GM12878 (cell line): Measurements from ENCODE around the gene IGFBP1. TPM values are rescaled to one million over a fixed set of nuclear protein-coding genes. Genes with fewer than 3 reads are reported as not detected.

ENCODE experiments used
- ATAC-seq: fragments of 200-7000 bp; cut with Tn5 transposase; 3 replicates; pipeline ENCODE4 v1.9.1; 2020; ENCODE audit warnings: mild to moderate bottlenecking, moderate library complexity
- BruUV-seq: library from RNA; stranded (reverse); fragments of 400-500 nt; replicated peaks from 2 replicates; lab custom pipeline; 2021; lab: Mats Ljungman, UMichigan
- CTCF ChIA-PET: fragments of 300-600 bp; sonication (Branson Sonifier 250); formaldehyde crosslinking; extraction: SDS; loops from one replicate; lab custom pipeline; 2021; ENCODE audit warnings: inconsistent platforms; lab: Yijun Ruan, JAX
- POLR2A ChIA-PET: fragments of 350-600 bp; formaldehyde crosslinking; extraction: SDS; loops from one replicate; lab custom pipeline; 2021; ENCODE audit warnings: inconsistent platforms; lab: Charles Lee
- RAD21 ChIA-PET: fragments of 300-600 bp; sonication (Branson Sonifier 250); formaldehyde crosslinking; loops from one replicate; lab custom pipeline; 2023; ENCODE audit warnings: antibody characterized with exemption; ENCODE audit not compliant: unreplicated experiment; lab: Charles Lee
- SMC1A ChIA-PET: fragments of 300-600 bp; sonication (Branson Sonifier 250); formaldehyde crosslinking; loops from one replicate; lab custom pipeline; 2023; ENCODE audit not compliant: unreplicated experiment, uncharacterized antibody; lab: Charles Lee
- DNase-seq: peaks from one replicate; pipeline ENCODE4 v3.0.0-alpha.2; 2011; ENCODE audit warnings: low read depth, low spot score
- FAIRE-seq: peaks from 3 replicates; lab custom pipeline; 2011; peaks lifted over from hg19 to GRCh38; lab: Jason Lieb, UNC
- H2AFZ ChIP-seq: 2 replicates; pipeline ENCODE4 v1.6.0; 2011; ENCODE audit warnings: low read depth, low read length, control low read depth; ENCODE audit not compliant: control insufficient read depth
- H3K27ac ChIP-seq: 2 replicates; pipeline ENCODE4 v1.5.1; 2011; ENCODE audit warnings: control low read depth; ENCODE audit not compliant: control insufficient read depth, insufficient read depth
- H3K27me3 ChIP-seq, 2 experiments: replicated peaks in 1 of 2; 2 replicates each; pipeline versions ENCODE4 v1.6.0 to v1.6.1; 2011; ENCODE audit warnings: low read length in 1 of 2; ENCODE audit not compliant: control insufficient read depth in 2 of 2, insufficient read depth in 2 of 2
- H3K36me3 ChIP-seq, 2 experiments: 2 replicates each; pipeline ENCODE4 v1.5.1; 2011; ENCODE audit warnings: low read length in 1 of 2; ENCODE audit not compliant: control insufficient read depth in 2 of 2, insufficient read depth in 2 of 2
- H3K4me1 ChIP-seq: 2 replicates; pipeline ENCODE4 v1.6.1; 2011; ENCODE audit warnings: mild to moderate bottlenecking, low read length, moderate library complexity, mixed read lengths; ENCODE audit not compliant: control insufficient read depth, insufficient read depth
- H3K4me2 ChIP-seq: 2 replicates; pipeline ENCODE4 v1.6.0; 2011; ENCODE audit warnings: control low read depth; ENCODE audit not compliant: control insufficient read depth, insufficient read depth
- H3K4me3 ChIP-seq: fragments of 200-600 bp; sonication (generic); 2 replicates; pipeline ENCODE4 v1.5.1; 2016
- H3K79me2 ChIP-seq: 2 replicates; pipeline ENCODE4 v1.6.0; 2011; ENCODE audit warnings: low read length; ENCODE audit not compliant: control insufficient read depth, insufficient read depth
- H3K9ac ChIP-seq: 2 replicates; pipeline ENCODE4 v1.8.0; 2011; ENCODE audit warnings: low read length, control low read depth, mixed read lengths; ENCODE audit not compliant: control insufficient read depth, insufficient read depth
- H3K9me3 ChIP-seq: replicated peaks from 3 replicates; pipeline ENCODE4 v1.5.1; 2011; ENCODE audit warnings: mild to moderate bottlenecking, low read length; ENCODE audit not compliant: control insufficient read depth, insufficient read depth
- H4K20me1 ChIP-seq: 2 replicates; pipeline ENCODE4 v1.6.0; 2011; ENCODE audit not compliant: control insufficient read depth, insufficient read depth
- ATF2 ChIP-seq: IDR thresholded peaks from 2 replicates; pipeline ENCODE4 v1.6.1; 2012; ENCODE audit warnings: low read length, inconsistent platforms
- CBFB ChIP-seq: IDR thresholded peaks from 2 replicates; pipeline ENCODE4 v1.6.1; 2016; ENCODE audit warnings: antibody characterized with exemption, low read depth
- CEBPZ ChIP-seq: fragments of 150-350 bp; IDR thresholded peaks from 2 replicates; pipeline ENCODE4 v1.6.1; 2016; ENCODE audit warnings: low read depth, low read length
- HDGF ChIP-seq: fragments of 450-650 bp; IDR thresholded peaks from 2 replicates; pipeline ENCODE4 v1.6.1; 2016; ENCODE audit warnings: antibody characterized with exemption
- IKZF1 ChIP-seq: fragments of 450-650 bp; conservative IDR thresholded peaks from 2 replicates; pipeline ENCODE4 v1.6.1; 2017; ENCODE audit warnings: antibody characterized with exemption, mild to moderate bottlenecking
- MEF2A ChIP-seq: IDR thresholded peaks from 2 replicates; pipeline ENCODE4 v1.6.1; 2011; ENCODE audit warnings: low read depth, mild to moderate bottlenecking, low read length, moderate library complexity; ENCODE audit not compliant: insufficient read depth
- MTA2 ChIP-seq: fragments of 450-650 bp; IDR thresholded peaks from 2 replicates; pipeline ENCODE4 v1.6.1; 2016; ENCODE audit warnings: low read depth, mild to moderate bottlenecking, moderate library complexity
- MXI1 ChIP-seq: fragments of 150-350 bp; IDR thresholded peaks from 2 replicates; pipeline ENCODE4 v1.6.1; 2011; ENCODE audit warnings: low read depth, mild to moderate bottlenecking, inconsistent platforms, low read length, improper control_type of control experiment
- NRF1 ChIP-seq: conservative IDR thresholded peaks from 2 replicates; pipeline ENCODE4 v1.6.1; 2011; ENCODE audit warnings: mild to moderate bottlenecking, low read depth, low read length, improper control_type of control experiment
- RELB ChIP-seq: fragments of 450-650 bp; IDR thresholded peaks from 2 replicates; pipeline ENCODE4 v1.6.1; 2017; ENCODE audit warnings: low read depth, mild to moderate bottlenecking, moderate library complexity
- RFX5 ChIP-seq: IDR thresholded peaks from 2 replicates; pipeline ENCODE4 v1.6.1; 2011; ENCODE audit warnings: low read depth, low read length, improper control_type of control experiment
- SMAD1 ChIP-seq: fragments of 450-650 bp; IDR thresholded peaks from 2 replicates; pipeline ENCODE4 v1.6.1; 2018; ENCODE audit warnings: mild to moderate bottlenecking, low read depth; ENCODE audit not compliant: partially characterized antibody
- SUPT20H ChIP-seq: IDR thresholded peaks from 2 replicates; pipeline ENCODE4 v1.6.1; 2011; ENCODE audit warnings: low read depth, mild to moderate bottlenecking, low read length, moderate library complexity, borderline replicate concordance; ENCODE audit not compliant: control insufficient read depth
- ZZZ3 ChIP-seq: IDR thresholded peaks from 2 replicates; pipeline ENCODE4 v1.6.1; 2011; ENCODE audit warnings: low read depth; ENCODE audit not compliant: control insufficient read depth, insufficient read length
- WGBS: methylation state at CpG from one replicate; pipeline ENCODE4 v1.1.6; 2016; ENCODE audit warnings: low lambda C conversion rate; ENCODE audit not compliant: insufficient replicate concordance, insufficient coverage; ENCODE audit errors: missing lambda C conversion rate; 5-methylcytosine and 5-hydroxymethylcytosine counted together
- in situ Hi-C: fragments of 300-500 bp; cut with MboI; formaldehyde crosslinking; loops from 9 replicates; pipeline ENCODE4 v1.14.3; 2018; ENCODE audit warnings: mixed read lengths
- intact Hi-C: fragments of 100-400 bp; cut with micrococcal nuclease; formaldehyde crosslinking; loops from one replicate; pipeline ENCODE4 v1.14.2; 2022; ENCODE audit not compliant: unreplicated experiment
- polyA plus RNA-seq, 11 experiments: library from polyadenylated mRNA; depleted of rRNA in 4 of 11; unstranded in 6 of 11; stranded (reverse) in 5 of 11; fragments of >200 nt; fragmentation: Nextera tagmentation in 4 of 11; fragmentation: Illumina TruSeq in 1 of 11; extraction: Ambion mirVana in 4 of 11; extraction: Trizol in 1 of 11; gene quantifications; 1 replicate in 1 of 11; 2 replicates in 10 of 11; pipeline versions ENCODE4 v1.2.1 to v1.2.3, GENCODE V29; 2011 to 2016; ENCODE audit warnings: inconsistent platforms in 2 of 11, missing spikeins in 2 of 11, low read depth in 1 of 11
- total RNA-seq, 4 experiments: library from RNA; depleted of rRNA in 3 of 4; stranded (reverse); fragments of >200 nt in 3 of 4; fragmentation: Illumina TruSeq in 1 of 4; extraction: Trizol in 1 of 4; gene quantifications; 2 replicates each; pipeline versions ENCODE4 v1.2.1 to v1.2.3, GENCODE V29; 2013 to 2021
- TF ChIP-seq, protein P1 (sequence below): fragments of 450-650 bp; IDR thresholded peaks from 2 replicates; pipeline ENCODE4 v1.6.1; 2016; ENCODE audit warnings: mild to moderate bottlenecking

Gene IGFBP1
- total and polyA plus RNA-seq, 10 of the 15 experiments (the other 5 are each of a cell fraction or from before 2014, with no cell fraction given), result 0.13 TPM; not detected in 9

DNA sequence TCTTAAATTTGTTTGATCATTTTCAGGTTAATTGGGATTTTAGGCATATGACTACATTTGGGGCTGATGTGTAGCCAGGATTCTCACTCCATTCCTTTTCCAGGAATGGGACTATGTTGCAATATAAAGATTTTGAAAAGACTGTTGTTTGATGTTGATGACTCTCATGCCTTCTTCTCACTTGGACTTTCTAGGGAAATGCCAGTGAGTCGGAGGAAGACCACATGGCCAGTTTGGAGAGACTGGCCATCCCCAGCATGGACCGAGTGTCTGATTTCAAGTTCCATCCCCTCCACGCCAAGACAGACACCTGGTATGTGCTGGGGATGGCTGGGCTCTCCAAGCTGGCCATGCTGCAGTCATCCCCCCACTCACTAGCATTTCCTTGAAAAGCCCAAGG lies 27.3 kb downstream of the IGFBP1 start:
- RAD21 ChIA-PET, result interaction anchor here (1.5 kb wide), 1 partner anchor 1264 kb away, joined by 3 read pairs; no protein-coding TSS in a partner anchor
- no peak overlapping the region for H3K4me3 ChIP-seq
- H2AFZ ChIP-seq, result no peak overlapping the region
- H3K4me1 ChIP-seq, result no peaks in the 10 kb centered on the region
- ATAC-seq (no peak), DNase-seq (no peak), FAIRE-seq (no peak)
- SMC1A ChIA-PET, result interaction anchor here (0.5 to 4.9 kb wide), 3 partner anchors 42 to 1177 kb away, joined by 3 to 48 read pairs (median 3); no protein-coding TSS in a partner anchor
- in situ Hi-C loops, result loop anchor here (5.0 kb wide), 3 partner anchors 437 to 1267 kb away; no protein-coding TSS in a partner anchor
- no peaks in the 10 kb centered on the region for H3K9me3 ChIP-seq
- peaks cover 2 to 3% of the 10 kb centered on the region in 2 experiments for H3K27me3 ChIP-seq
- BruUV-seq, result no TSS peak
- CTCF ChIA-PET, result interaction anchor here (0.6 to 9.6 kb wide), 9 partner anchors 13 to 1172 kb away, joined by 3 to 91 read pairs (median 3); partner anchors contain the start of gene CCDC201
- no peak for TF ChIP-seq MXI1
- no peak for TF ChIP-seq NRF1
- TF ChIP-seq MTA2, result no peak
- no peak for TF ChIP-seq SUPT20H
- TF ChIP-seq, protein P1, sequence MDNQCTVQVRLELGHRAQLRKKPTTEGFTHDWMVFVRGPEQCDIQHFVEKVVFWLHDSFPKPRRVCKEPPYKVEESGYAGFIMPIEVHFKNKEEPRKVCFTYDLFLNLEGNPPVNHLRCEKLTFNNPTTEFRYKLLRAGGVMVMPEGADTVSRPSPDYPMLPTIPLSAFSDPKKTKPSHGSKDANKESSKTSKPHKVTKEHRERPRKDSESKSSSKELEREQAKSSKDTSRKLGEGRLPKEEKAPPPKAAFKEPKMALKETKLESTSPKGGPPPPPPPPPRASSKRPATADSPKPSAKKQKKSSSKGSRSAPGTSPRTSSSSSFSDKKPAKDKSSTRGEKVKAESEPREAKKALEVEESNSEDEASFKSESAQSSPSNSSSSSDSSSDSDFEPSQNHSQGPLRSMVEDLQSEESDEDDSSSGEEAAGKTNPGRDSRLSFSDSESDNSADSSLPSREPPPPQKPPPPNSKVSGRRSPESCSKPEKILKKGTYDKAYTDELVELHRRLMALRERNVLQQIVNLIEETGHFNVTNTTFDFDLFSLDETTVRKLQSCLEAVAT, result no peak
- no peak for TF ChIP-seq RFX5
- TF ChIP-seq IKZF1, result no peak
- no peak for TF ChIP-seq RELB
- TF ChIP-seq SMAD1, result no peak
- no peak for TF ChIP-seq MEF2A
- no peak for TF ChIP-seq CBFB
- no peak for TF ChIP-seq ATF2
- TF ChIP-seq CEBPZ, result no peak
- no peak for TF ChIP-seq HDGF
- TF ChIP-seq ZZZ3, result no peak
- intact Hi-C loops, result loop anchor here (2.0 to 10.0 kb wide), 2 partner anchors 1265 to 1339 kb away; no protein-coding TSS in a partner anchor
- no peak overlapping the region for H3K9ac ChIP-seq
- no peaks in the 10 kb centered on the region for H4K20me1 ChIP-seq
- H3K4me2 ChIP-seq, result no peak overlapping the region
- POLR2A ChIA-PET, result no interaction called here
- no peaks in the 10 kb centered on the region for H3K36me3 ChIP-seq
- no peak overlapping the region for H3K27ac ChIP-seq
- H3K79me2 ChIP-seq, result no peaks in the 10 kb centered on the region
- WGBS, result 14% methylated on average over 3 of the region's 3 CpGs
